Activated CD4-positive, alpha-beta T cell treated with anti-CD3 and anti-CD28 coated beads, Interleukin-2, amount 50 U/mL, for 24 hours (primary cell): ENCODE measurements around the gene MFF.
"Not testable (repeated sequence)": the region's sequence is repeated elsewhere in the genome, so short reads cannot be mapped to it uniquely, and the experiment has no call there.

Source experiments
- DNase-seq, 2 donors: peaks; one replicate each; pipeline ENCODE4 v3.0.0-alpha.2; 2020; ENCODE audit warnings: low read depth in 1 of 2, low spot score in 1 of 2

MFF gene

DNA sequence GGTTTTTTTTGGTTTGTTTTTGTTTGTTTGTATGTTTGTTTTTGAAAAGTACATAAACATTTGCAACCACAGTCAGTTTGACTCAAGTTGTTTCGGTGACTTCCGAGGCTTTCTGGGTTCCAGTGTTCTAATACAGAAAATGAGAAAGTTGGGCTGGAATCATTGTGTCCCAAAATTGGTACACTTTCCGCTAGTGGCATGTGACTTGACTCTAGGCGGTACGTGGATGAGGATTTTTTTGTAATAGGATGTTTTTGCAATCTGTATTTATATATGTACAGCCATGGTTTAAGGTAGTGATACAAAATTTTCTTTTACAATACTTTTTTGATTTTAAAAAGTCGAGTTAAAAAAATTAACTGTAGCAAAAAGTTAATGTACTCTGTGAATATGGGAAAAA, 1.7 kb downstream of the MFF start:
- DNase-seq, result no peak

GRCh38 chr2:227335713-227336112, 10.7 kb downstream of the MFF start:
- no peak for DNase-seq

- DNase-seq, result no peak
Observed at GRCh38 chr2:227337442-227337841, 12.4 kb downstream of the MFF start.

- DNase-seq, result no peak
Observed at GRCh38 chr2:227339098-227339599, 14.1 kb downstream of the MFF start.

DNA sequence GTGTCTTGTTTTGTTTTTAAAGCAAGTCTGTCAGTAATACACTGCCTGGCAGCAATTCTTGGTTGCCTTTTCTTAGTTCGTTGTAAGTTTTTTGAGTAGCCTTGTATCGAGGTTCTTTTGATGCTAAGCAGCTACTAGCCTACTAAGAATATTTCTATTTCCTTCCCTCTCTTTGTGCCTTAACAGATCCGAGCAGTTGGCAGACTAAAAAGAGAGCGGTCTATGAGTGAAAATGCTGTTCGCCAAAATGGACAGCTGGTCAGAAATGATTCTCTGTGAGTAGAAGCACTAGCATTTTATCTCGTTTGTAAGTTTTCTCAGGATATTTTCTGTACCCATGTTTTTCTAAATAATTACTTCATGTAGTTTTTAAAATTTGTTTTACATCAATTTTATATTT, 15.1 kb downstream of the MFF start:
- no peak for DNase-seq

DNA sequence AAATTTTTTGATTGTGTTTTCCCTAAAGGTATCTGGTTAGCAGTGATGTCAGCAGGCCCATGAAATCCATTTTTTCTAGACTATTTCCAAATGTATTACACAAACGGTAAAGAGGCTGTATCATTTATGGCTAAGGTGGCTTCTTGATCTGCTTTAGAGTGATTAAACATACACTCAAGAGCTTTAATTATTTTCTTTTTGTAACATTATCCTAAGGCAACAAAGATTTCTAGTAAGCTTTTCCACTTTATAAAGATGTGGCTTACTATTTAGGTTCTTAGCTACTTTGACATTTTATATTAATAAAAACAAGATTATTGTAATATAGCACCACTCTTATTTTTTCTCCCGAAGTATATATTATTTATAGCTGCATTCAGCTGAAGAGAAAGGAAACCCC, 16.5 kb downstream of the MFF start:
- no peak for DNase-seq

DNA sequence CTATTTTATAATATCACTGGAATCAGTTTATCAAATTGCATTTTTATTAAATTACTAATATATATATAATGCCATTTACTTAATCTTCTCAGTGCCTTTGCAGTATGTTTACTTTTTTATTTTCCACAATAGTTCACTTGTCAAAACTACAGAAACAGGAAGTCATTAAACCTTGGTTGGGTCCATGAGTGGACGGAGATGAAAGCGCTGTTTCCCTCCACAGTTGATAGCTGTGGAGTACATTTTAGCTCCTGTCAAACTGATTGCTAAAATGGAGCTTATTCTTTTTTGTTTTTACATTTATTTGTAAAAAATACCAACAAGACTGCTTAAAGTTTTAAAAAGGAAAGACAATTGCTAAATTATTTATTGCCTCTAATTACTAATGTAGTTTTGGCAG, 19.2 kb downstream of the MFF start:
- DNase-seq, result no peak

DNA sequence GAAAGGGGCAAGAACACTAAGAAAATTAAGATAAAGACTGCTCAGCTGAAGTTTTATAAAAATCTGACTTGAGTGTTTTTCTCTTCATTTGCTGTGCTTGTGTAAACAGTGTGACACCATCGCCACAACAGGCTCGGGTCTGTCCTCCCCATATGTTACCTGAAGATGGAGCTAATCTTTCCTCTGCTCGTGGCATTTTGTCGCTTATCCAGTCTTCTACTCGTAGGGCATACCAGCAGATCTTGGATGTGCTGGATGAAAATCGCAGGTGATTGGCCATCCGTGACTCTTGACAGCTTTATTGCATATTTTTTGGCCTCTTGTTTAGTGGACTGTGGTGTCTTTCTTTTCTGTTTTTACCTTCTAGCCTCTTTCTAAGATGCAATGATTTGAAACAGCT, 22.1 kb downstream of the MFF start:
- no peak for DNase-seq

GRCh38 chr2:227348324-227348723, 23.3 kb downstream of the MFF start:
- DNase-seq, result no peak

GRCh38 chr2:227349989-227350612, 25.1 kb downstream of the MFF start:
- no peak for DNase-seq

DNA sequence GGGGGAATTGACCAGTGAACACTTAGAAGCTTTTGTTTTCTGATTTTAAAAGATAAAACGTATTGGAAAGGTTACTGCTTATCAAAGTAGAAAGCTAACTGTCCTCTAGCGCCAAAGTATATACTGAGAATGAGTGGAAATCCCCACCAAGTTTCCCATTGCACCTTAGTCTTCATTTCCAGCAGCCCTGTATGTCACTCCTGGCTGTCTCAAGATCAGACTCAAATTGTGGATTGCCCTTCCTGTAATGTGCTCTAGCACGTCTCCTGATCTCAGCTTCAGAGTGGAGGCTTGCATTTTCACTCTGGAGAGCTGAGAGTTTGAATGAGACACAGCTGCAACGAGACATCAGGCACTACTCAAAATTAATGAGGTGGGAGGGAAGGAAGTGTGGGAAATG, 26.6 kb downstream of the MFF start:
- DNase-seq, result no peak

DNA sequence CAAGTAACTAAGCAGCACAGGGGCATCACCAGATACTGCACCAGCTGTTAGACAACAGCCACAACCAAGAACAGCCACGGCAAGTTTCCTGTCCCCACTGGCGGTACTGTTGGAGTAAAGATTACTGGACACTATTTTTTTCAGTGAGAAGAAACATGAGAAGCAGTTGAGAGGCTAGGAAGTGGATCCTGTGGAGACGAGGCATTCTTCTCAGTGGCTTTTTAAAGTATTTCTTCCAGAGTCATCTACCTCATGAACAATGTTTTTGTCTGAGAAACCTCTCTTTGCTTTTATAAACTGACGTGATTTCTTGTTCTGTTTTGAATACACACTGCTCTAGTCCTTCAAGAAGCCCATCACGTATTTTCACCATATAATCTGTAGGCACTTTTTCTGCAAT, 35.3 kb downstream of the MFF start:
- no peak for DNase-seq

GRCh38 chr2:227363756-227364155, 38.7 kb downstream of the MFF start:
- DNase-seq, result peak in 1 of 2 donors; percentile 21

DNA sequence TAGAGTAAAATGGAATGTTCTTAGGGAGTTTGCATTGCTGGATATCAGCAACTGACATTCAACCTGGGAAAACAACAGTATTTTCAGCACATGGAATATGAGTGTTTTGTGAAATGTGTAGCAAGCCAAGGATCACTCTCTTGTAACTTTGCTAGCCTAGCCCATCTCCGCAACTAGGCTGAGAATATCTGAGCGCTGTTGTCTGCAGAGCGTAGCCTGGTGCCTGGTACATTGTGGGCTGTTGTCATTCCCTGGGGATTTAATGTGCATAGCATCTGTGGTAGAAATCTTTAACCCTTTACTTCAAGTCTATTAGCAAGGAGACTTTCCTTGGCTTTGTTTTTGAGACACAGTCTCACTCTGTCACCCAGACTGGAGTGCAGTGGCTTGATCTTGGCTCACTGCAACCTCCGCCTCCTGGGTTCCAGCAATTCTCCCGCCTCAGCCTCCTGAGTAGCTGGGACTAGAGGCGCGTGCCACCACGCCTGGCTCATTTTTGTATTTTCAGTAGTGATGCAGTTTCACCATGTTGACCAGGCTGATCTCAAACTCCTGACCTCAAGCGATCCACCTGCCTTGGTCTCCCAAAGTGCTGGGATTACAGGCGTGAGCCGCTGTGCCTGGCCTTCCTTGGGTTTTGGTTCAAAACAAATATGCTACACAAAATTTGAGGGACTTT, 39.7 kb downstream of the MFF start:
- DNase-seq, result not testable (repeated sequence)

- no peak for DNase-seq
Observed at GRCh38 chr2:227365833-227366232, 40.8 kb downstream of the MFF start.

DNA sequence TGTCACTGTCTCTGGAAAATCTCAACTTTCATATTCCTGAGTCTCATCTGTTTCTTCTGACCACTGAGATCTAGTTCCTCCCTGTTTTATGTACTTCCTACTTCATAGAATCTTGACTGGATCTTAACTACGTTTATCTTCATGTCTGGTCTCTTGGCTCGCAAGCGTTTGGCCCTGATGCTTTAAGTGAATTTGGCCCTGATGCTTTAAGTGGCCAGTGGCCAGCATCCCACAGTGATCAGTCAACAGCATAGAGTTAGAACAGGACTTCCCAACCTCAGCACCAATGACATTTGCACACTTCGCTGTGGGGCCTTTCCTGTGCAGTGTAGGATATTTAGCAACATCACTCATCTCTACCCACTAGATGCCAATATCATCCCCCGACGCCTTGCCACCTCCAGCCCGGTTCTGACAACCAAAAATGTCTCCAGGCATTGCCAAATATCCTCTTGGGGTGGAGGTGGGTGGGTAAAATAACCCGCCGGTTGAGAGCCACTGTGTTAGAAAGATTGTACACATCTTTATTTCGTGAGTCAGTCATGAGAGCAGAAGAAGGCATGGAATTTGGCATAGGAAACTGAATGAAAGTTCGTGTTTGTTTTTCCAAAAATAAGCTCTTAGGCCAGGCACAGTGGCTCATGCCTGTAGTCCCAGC, 41.8 kb downstream of the MFF start:
- no peak for DNase-seq

DNA sequence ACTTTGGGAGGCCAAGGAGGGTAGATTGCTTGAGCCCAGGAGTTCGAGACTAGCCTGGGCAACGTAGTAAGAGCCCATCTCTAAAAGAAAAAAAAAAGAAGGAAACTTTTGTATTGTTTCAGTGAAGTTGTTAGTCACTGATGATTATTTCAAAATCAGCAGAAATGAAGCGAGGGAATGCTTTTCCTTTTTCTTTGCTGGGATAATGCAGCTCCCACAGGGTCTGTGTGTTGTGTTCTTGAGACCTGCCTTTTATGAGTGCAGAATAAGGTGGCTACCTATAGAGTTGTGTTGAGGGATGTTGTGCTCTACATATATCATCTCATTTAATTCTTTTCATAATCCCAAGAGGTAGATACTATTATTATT, 42.4 kb downstream of the MFF start:
- DNase-seq, result no peak

GRCh38 chr2:227368574-227368973, 43.5 kb downstream of the MFF start:
- DNase-seq, result no peak

GRCh38 chr2:227370092-227370491, 45.0 kb downstream of the MFF start:
- no peak for DNase-seq

- DNase-seq, result no peak
Observed at GRCh38 chr2:227370791-227371312, 45.8 kb downstream of the MFF start.

DNA sequence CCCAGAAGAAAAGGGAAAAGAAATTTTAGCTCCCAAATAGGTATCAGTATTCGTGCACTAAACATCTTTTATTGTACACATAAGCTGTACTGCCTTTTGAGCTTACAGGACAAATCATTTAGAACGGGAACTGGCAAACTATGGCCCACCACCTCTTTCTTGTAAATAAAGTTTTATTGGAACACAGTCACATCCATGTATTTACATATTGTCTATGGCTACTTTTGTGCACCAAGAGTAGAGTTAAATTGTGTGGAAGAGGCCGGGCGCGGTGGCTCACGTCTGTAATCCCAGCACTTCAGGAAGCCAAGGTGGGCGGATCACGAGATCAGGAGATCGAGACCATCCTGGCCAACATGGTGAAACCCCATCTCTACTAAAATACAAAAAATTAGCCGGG, 48.3 kb downstream of the MFF start:
- DNase-seq, result no peak

GRCh38 chr2:227374158-227374557, 49.1 kb downstream of the MFF start:
- peak in 1 of 2 donors; percentile 41 for DNase-seq
